Measurements from ENCODE around the gene FOS.
"Not testable (repeated sequence)": the region's sequence is repeated elsewhere in the genome, so short reads cannot be mapped to it uniquely, and the experiment has no call there.

FOS gene

DNA sequence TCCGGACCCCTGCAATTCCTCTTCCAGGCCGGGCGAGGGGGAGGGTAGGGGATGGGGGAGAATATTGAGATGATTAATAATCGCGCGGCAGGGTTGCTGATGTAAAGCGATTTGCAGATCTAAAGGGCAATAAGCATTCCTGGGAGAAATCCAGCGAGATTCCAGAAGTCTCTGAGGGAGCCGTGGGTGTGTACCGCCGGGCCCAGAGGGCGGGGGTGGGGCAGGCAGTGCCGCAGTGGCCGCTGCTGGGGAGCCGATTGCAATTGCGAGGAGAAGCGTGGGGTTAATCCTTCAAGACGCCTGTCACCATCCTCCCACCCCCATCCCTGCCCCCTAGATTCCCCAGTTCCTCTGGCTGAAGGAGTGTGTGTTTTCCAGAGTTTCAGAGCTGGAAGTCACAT lies 16.4 kb downstream of the FOS start:
- peak; percentile 90 for DNase-seq

DNA sequence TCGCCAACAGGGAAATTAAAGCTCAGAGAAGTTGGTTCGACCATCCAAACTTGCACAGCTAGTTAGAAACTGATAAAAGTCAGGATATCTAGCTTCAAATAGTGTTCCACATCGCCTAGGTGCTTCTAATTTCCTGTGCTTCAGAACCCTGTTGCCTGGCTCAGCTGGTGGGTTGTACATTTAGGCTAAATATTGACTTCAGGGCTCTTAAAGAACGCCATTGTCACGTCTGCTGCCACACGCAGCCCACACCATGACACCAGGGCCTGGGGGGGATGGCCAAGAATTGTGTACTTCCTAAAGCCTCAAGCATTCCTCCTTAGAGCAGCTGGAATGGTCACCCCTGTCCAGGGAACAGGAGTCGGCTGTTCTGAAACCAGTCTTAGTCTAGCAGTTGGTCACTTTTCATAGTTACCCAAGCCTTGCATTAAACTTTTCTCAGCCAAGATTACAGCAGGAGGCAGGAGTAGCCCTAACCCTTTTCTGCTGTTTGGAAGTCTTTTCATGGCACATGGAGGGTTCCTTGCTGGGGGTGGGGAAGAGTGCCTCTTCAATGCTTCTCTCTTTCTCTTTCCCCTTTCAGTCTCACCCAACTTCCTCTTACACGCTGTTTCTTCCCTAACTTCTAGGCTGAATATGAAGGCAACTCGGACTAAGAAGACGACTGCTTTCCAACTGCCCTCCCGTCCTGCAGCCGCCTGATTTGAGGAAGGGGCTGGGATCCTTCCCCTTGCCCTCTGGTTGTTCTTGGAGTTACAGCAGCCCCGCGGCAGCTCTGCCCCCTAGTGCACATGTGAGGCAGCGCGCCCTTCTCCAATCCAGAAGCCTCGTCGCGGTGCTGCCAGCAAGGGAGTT lies 17.1 kb downstream of the FOS start:
- DNase-seq = peak; percentile 57

DNA sequence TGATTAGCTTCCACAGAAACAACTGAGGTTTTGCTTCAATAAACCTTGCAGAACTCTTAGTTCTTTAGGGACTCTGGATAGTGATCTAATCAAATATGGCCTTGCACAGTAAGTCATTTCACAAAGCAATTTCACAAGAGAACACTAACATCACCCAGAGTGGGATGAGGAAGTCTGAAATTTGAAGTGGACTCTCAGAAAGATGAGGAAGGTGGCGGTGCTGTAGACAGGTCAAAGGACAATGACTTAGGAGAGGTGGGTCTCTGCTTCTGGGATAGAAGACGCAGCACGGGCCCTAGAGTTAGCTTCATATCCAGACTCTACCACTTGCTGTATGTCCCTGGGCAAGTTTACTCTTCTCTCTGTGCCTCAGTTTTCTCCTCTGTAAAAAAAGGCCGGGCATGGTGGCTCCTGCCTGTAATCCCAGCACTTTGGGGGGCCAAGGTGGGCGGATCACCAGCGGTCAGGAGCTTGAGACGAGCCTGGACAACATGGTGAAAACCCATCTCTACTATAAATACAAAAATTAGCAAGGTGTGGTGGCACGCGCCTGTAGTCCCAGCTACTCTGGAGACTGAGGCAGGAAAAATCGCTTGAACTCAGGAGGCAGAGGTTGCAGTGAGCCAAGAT lies 18.9 kb downstream of the FOS start:
- no peak for DNase-seq

DNA sequence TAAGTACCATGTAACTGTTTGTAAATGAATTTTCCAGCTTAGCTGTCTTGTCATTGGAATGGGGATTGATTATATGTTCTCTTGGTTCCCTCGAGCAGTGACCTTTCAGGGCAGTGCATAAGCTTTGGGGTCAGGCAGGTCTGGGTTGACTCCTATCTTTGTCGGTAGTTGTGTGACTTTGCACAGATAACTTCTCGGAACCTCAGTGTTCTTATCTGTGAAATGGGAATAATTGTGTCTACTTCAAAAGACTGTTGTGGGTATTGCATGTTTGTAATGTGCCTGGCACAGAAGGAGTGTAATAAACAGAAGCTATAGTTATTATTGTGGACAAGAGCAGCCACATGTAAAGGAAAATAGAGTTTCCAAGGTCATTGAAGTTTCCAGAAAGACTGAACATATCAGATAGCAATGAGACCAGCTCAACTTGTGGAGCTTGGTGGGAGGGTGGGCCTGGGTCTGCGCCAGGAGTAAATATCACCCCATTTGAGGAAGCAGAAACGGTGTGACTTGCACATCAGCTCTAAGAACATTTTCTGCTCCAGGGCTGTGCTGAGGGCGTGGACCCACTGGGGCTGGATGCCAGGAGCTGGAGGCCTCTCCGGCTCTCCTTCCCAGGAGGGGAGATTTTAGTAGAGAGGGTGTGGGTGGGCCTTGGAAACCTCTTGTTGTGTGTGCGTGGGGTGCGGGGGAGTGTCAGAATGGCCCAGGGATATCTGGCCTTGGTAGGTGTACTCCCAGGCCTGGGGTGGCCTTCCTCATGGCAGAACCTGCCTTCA lies 19.7 kb downstream of the FOS start:
- no peak for DNase-seq

DNA sequence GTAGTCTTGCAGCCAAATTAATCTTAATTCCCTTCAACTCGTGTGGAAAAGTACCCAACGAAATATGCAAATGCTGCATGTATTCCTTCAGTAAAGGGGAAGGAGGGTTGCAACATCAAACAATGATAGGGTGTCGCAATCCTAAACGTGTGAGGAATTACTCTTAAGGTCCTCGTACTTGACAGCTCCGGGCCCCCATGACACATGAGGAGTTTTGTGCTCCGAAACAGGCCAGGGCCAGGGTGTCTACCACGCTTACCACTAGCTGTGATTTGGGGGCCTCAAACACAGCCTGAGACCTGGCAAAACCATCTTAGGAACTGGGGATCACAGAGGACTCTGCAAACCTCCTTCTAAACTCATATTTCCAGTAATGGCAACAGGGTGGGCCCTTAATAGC lies 20.4 kb downstream of the FOS start:
- DNase-seq = peak; percentile 45

DNA sequence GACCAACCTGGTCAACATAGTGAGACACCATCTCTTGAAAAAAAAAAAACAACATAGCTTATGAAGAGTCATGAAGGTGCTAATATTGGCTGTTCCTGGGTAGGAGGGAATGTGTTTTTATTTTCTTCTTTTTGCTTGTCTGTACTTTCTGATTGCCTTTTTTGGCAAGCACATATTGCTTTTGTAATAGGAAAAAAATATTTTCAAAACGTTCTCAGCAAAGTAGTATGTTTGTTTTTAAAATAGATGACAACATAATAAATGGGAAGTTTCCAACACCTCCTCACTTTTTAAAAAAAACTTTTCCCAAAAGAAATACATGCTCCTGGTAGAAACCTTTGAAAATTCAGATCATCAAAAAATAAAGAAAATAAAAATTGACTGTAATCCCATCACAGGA lies 20.9 kb downstream of the FOS start:
- no peak for DNase-seq

DNA sequence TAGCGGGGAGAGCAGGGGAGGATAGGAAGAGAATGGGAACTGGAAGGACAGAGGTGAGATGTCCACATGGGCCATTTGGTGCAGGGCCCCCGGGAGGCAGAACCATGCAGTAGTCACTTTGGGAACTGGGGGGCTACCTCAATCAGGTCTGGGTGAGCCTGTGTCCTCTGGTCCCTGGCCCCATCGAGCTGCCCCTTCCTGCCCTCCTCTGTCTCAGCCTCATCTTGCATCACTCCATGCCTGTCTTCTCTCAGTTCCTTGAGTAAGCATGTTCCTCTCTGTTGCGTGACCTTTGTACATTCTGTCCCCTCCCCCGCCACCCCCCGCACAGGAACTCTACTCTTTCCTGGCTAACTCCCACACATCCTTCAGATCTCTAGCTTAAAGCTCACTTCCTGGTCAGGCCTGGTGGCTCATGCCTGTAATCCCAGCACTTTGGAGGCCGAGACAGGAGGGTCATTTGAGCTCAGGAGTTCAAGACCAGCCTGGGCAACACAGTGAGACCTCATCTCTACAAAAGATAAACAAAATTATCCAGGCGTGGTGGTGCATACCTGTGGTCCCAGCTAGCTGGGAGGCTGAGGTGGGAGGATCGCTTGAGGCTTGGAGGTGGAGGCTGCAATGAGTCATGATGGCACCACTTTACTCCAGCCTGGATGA lies 23.2 kb downstream of the FOS start:
- DNase-seq = no peak

DNA sequence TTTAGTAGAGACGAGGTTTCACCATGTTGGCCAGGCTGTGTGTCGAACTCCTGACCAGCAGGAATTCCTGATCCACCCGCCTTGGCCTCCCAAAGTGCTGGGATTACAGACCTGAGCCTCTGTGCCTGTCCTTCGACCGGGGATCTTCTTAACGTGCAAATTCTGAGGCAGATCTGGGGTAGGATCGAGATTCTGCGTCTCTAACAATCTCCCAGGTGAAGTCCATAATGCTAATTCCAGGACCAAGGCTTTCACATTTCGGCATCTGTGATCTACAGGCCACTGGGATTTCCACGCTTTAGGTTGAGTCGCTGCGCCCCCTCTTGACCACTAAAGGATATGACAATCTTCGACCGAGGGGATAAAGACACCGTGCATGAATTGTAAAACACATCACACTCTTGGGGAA lies 24.8 kb downstream of the FOS start:
- peak; percentile 58 for DNase-seq

DNA sequence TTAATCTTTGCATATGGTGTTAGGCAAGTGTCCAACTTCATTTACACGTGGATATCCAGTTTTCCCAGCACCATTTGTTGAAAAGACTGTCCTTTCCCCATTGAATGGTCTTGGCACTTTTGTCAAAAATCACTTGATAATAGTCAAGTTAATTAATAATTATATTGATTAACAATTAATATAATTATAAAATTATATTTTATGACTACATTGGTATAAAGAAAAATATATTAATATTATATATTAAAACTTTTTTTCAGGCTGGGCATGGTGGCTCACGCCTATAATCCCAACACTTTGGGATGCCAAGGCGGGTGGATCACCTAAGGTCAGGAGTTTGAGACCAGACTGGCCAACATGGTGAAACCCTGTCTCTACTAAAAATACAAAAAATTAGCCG lies 27.8 kb downstream of the FOS start:
- not testable (repeated sequence) for DNase-seq

DNA sequence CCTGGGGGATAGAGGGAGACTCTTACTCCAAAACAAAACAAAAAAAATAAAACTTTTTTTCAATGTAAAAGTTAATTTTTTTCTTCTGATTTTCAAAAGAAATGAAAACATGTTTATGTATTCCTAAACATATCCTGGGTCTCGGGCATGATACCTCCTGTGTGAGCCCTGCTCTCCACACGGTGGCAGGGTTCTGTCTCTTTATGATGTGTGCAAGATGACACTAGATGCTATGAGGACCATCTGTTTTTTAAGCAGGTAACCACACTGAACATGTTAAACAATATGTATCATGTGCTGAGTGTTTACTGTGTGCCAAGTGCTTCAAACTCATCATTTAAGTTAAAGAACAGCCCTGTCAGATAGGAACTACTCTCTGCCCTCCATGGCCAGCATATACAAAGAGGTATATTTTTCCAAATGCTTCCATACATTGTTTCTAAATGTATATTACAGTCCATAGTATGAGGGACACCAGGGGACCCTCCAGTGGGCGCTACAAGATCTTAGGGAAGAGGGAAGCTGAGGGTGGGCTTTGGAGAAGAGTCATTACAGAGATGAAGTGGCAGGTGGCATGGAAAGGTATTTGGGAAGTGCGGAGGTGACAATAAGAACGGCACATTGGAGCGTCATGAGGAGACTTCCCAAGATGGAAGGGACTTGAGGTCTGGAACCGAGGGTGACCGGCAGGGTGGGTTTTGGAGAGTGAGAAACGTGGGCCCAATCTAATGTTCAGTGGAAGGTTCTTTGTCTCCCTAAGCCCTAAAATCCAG lies 28.5 kb downstream of the FOS start:
- DNase-seq = no peak

DNA sequence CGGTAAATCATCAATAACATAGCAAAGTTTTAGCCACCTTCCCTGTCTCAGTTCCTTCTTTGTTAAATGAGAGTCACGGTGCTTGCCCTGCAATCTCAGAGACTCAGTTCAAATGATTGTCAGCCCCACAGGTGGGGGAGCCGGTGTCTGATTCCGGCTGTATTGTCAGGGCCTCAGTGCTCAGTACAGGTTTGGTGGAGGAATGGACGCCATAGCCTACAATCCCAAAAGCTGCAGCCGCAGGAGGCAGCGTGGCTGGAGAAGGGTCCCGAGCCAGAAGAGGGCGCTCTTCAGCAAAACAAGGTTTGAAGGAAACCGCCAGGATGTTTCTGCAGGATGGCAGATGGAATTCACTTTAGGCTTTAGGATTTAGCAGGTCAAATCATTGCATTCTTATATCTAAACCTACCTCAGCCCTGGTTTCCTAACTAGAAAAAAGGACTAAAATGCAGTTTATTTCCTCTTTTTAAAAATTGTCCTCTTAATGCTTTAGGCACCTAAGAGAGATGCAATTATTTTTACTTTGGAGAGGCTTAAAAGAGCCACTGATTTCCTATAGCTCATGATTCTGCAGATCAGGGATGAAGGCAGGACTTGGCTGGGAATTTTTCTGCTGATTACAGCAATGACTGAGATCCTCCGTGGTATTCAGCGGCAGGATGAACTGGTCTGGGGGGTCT lies 29.2 kb downstream of the FOS start:
- peak; percentile 70 for DNase-seq

DNA sequence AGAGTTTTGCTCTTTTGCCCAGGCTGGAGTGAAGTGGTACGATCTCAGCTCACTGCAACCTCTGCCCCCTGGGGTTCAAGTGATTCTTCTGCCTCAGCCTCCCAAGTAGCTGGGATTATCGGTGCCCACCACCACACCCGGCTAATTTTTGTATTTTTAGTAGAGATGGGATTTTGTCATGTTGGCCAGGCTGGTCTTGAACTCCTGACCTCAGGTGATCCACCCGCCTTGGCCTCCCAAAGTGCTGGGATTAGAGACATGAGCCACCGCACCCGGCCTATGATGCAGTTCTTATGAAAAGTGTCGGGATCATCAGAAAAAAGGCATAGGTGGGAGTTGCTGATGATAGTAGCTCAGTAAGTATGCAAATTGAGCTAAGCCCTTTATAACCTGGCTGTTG lies 30.4 kb downstream of the FOS start:
- DNase-seq = not testable (repeated sequence)

DNA sequence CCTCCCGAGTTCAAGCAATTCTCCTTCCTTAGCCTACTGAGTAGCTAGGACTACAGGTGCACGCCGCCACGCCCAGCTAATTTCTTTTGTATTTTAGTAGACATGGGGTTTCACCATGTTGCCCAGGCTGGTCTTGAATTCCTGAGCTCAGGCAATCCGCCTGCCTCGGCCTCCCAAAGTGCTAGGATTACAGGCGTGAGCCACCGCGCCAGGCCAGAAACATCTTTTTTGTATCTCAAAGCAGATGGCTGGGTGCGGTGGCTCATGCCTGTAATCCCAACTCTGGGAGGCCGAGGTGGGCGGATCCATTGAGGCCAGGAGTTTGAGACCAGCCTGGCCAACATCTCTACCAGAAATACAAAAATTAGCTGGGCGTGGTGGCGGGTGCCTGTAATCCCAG lies 30.9 kb downstream of the FOS start:
- not testable (repeated sequence) for DNase-seq

DNA sequence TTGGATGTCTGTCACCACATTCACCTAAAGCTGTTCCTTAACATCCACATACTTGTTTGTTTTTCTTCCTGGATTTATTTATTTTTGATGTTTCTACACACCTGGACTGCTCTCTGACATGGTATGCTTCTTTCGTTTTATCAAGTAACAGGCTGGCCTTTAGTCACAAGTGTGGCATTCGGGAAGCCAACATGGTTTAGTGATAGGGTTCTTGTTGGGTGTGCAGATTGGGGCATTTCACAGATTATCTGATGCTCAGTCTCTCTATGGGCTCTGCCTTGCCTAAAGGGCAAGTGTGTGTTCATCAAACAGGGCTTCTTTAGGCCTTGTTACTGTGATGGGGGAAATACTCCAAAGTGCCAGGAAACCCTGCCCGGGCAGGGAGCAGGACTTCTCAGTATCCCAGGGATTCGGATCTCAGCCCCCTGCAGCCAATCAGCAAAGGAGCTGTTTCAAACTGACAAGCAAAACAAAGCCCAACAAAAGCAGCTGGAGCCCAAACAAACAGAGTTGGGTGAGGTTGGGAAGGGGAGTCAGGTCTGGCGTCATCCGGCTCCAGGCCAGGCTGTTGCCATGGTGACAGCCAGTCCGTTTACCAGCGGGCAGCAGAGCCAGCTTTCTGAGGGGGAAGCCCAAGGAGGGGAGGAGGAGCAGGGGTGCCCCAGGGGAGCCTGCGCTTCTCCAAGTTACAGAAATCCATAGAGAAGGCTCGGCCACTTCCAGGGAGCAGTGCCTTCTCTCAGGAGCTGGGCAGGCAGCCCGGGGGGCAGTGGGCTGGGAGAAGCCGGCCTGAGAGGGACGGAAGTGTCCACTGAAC lies 31.9 kb downstream of the FOS start:
- peak; percentile 70 for DNase-seq

DNA sequence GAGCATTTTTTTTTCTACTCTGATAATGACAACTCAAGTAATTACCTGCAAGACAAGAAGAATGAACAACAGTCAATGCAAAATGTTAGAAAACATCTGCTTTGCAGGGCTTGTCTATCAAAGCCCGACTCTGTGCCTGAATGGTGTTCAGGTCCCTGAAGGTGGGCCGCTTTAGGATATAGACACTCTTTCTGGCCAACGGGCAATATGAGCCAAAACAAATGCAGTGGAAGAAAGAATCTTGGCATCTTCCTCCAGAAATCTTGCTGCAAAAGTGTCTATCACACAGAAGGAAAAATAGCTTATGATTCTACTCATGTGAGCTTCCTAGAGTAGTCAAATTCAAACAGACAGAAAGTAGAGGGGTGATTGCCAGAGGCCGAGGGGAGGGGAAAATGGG lies 32.7 kb downstream of the FOS start:
- DNase-seq = no peak

DNA sequence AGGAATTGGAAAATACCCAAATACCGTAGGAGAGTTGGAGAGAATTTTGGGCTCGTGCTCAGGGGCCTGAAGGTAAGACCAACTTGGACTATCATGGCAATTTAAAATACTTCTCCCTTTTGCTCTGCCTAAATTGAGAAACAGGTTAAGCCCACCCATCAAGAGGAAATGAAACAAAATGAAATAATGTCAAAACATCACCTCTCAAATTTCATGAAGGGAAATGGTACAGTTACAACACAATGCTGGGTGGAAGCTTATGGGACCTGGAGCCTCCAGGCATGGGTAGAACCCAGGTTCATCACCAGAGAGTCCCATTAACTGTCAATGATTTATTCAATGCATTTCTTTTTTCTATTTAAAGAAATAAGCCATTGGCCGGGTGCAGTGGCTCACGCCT lies 33.7 kb downstream of the FOS start:
- no peak for DNase-seq

DNA sequence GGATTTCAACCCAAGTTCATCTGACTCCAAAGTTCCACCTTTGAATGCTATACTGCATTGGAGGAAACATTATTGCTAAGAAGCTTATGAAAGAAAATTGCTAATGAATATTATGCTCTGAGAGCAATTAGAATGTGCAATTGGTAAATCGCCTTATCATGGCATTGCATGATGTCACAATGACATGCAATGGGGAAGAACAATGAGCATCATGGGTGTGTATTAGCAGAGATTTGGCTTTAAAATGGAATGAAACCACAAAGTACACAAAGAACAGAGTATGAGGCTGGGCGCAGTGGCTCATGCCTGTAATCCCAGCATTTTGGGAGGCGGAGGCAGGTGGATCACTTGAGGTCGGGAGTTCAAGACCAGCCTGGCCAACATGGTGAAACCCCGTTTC lies 34.7 kb downstream of the FOS start:
- no peak for DNase-seq

DNA sequence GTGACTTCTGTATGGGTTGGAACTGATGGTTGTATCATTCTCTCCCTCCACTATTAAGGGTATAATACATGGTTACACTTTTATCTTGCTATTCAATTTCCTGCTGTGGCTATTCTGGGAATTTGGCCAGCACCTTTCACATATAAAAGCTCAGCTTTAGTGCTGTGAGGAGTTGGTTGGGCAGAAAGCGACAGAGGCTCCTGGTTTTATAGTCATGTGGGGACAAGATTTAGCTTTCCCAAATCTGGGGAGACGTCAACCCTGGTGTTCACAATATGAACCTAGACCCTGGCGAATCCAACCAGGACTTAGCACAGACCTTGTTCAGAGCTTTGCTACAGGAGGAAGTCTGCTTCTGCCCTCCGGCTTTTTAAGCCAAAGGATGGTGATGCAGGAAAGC lies 36.5 kb downstream of the FOS start:
- peak; percentile 51 for DNase-seq

DNA sequence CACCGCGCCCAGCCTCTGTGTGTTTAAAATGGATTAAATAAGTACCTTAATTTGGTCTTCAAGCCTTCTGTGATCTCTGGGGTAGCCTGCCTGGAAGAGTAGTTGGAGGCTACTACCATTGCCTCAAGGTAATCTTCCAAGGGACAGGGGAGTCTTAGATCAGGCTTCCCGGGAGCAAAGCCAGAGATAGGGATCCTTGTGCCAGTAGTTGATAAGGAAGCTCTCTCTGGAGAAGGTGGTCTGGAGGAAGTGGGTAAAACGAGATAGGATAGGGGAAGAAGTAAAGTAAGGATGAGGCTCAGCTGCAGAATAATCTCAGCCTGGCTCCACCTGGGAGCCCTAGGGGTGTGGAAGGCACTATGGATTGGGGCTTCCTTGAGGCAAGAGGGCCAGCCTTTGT lies 38.5 kb downstream of the FOS start:
- DNase-seq = no peak

DNA sequence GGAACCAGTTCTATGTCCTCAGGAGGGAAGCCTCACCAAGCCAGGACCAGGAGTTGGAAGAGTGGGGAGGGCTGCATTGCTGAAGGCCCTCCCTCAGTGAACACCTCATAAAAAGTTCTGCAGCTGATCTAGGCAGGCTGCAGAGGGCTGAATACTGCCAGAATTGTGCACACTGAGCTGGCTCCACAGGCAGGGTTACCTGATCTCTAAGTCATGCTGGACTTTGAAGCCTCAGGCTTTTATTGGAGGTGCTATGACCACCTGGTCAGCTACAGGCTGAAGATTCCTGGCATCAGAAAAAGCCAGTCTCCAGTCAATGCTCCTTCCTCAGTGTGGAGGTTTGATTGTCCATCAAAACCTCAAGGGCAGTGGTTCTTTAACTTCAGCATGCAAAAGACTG lies 39.7 kb downstream of the FOS start:
- no peak for DNase-seq

DNA sequence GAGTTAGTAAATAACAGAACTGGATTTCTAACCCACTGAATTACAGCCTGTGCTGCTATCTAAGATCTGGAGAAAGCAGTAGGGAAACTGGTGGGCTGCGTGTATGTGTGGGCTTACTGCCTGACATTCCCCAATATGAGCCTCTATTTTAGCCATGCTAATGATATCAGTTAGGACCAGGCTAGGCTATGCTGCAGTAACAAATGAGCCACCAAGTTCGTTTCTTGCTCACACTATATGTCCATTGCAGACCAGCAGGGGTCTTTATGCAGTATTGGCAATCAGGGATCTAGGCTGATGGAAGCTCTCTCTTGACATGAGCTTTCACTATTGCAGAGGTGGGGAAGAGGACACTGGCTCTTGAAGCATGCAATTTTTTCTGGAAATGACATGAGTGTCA lies 40.4 kb downstream of the FOS start:
- no peak for DNase-seq

Measured in fibroblast of skin of abdomen (primary cell).